Transverse colon (tissue), 4 donors: ENCODE data around the gene AMER2.

Experiments
- CTCF ChIP-seq, 5 experiments: fragments of 200-600 bp in 3 of 5; fragments of 450-650 bp in 2 of 5; sonication (generic) in 3 of 5; IDR thresholded peaks; 1 replicate in 2 of 5; 2 replicates in 3 of 5; pipeline ENCODE4 v1.5.1; 2016 to 2017; ENCODE audit warnings: antibody characterized with exemption in 5 of 5, inconsistent platforms in 3 of 5, mild to moderate bottlenecking in 2 of 5, moderate library complexity in 1 of 5
- EP300 ChIP-seq: sonication (generic); formaldehyde crosslinking; IDR thresholded peaks from one replicate; pipeline ENCODE4 v1.6.1; 2017; ENCODE audit warnings: antibody characterized with exemption, low read depth
- POLR2AphosphoS5 ChIP-seq, 3 donors: sonication (generic); formaldehyde crosslinking; IDR thresholded peaks; one replicate each; pipeline ENCODE4 v1.6.1; 2016; ENCODE audit warnings: antibody characterized with exemption in 3 of 3

- TF ChIP-seq POLR2AphosphoS5 (IDR thresholded peaks at IDR 0.05) (no peak), EP300 (no peak), CTCF (IDR thresholded peaks at IDR 0.05) (no peak)
These were observed 26.6 kb upstream of the AMER2 start for GRCh38 chr13:25198647-25199046.
